Panc1 (cell line): ENCODE results near the gene SNRPD3. TPM values are rescaled to one million over a fixed set of nuclear protein-coding genes. Genes with fewer than 3 reads are reported as not detected.
A peak's percentile ranks its signal among the peaks of the same experiment; 100 is the strongest.
"Not testable (repeated sequence)": the region's sequence is repeated elsewhere in the genome, so short reads cannot be mapped to it uniquely, and the experiment has no call there.

ENCODE experiments used
- ATAC-seq: fragments of 200-7000 bp; cut with Tn5 transposase; 2 replicates; pipeline ENCODE4 v1.9.1; 2020; ENCODE audit warnings: mild to moderate bottlenecking, moderate library complexity
- BruUV-seq: library from RNA; stranded (reverse); fragments of 400-500 nt; replicated peaks from 2 replicates; lab custom pipeline; 2021; lab: Mats Ljungman, UMichigan
- CTCF ChIA-PET: fragments of 300-600 bp; sonication (Branson Sonifier 250); formaldehyde crosslinking; loops from one replicate; lab custom pipeline; 2022; ENCODE audit warnings: antibody characterized with exemption; lab: Charles Lee
- POLR2A ChIA-PET: fragments of 300-600 bp; sonication (Branson Sonifier 250); formaldehyde crosslinking; loops from one replicate; lab custom pipeline; 2022; ENCODE audit warnings: antibody characterized with exemption; lab: Charles Lee
- DNase-seq: peaks from one replicate; pipeline ENCODE4 v3.0.0-alpha.2; 2010; ENCODE audit warnings: low read depth, low spot score
- H3K27ac ChIP-seq: 2 replicates; pipeline ENCODE4 v1.5.1; 2011; ENCODE audit warnings: mild to moderate bottlenecking, low read length, inconsistent platforms
- H3K27me3 ChIP-seq: fragments of 200-500 bp; sonication (Bioruptor generic); 2 replicates; pipeline ENCODE4 v1.6.0; 2014; ENCODE audit warnings: low read length, inconsistent platforms; ENCODE audit not compliant: control insufficient read depth, insufficient read depth
- H3K36me3 ChIP-seq: fragments of 200-500 bp; sonication (Bioruptor generic); 2 replicates; pipeline ENCODE4 v1.5.1; 2014; ENCODE audit warnings: inconsistent platforms, mild to moderate bottlenecking, low read length, moderate library complexity; ENCODE audit not compliant: control insufficient read depth, insufficient read depth
- H3K4me1 ChIP-seq: 2 replicates; pipeline ENCODE4 v1.5.1; 2011; ENCODE audit warnings: inconsistent platforms, mild to moderate bottlenecking, low read length, moderate library complexity; ENCODE audit not compliant: control insufficient read depth, insufficient read depth
- H3K4me3 ChIP-seq, 2 experiments: 2 replicates each; pipeline ENCODE4 v1.5.1; 2011 to 2012; ENCODE audit warnings: low read depth in 2 of 2, low read length in 2 of 2, mild to moderate bottlenecking in 2 of 2, inconsistent platforms in 1 of 2, moderate library complexity in 1 of 2
- H3K9me3 ChIP-seq: fragments of 200-500 bp; sonication (Bioruptor generic); 2 replicates; pipeline ENCODE4 v1.5.1; 2014; ENCODE audit warnings: low read depth, mild to moderate bottlenecking, inconsistent platforms, low read length, moderate library complexity; ENCODE audit not compliant: control insufficient read depth, insufficient read depth
- CTCF ChIP-seq: fragments of 450-650 bp; IDR thresholded peaks from 2 replicates; pipeline ENCODE4 v1.5.1; 2017; ENCODE audit warnings: mild to moderate bottlenecking
- POLR2AphosphoS5 ChIP-seq: IDR thresholded peaks from 2 replicates; pipeline ENCODE4 v1.6.1; 2012; ENCODE audit warnings: mild to moderate bottlenecking, low read depth, low read length, moderate library complexity
- REST ChIP-seq, 2 experiments: IDR thresholded peaks; 2 replicates each; pipeline ENCODE4 v1.6.1; 2011 to 2012; ENCODE audit warnings: low read depth in 2 of 2, control low read depth in 1 of 2, low read length in 1 of 2, mild to moderate bottlenecking in 1 of 2, moderate library complexity in 1 of 2; ENCODE audit not compliant: insufficient read depth in 1 of 2
- SIN3A ChIP-seq: IDR thresholded peaks from 2 replicates; pipeline ENCODE4 v1.6.1; 2012; ENCODE audit warnings: low read depth, mild to moderate bottlenecking, low read length, moderate library complexity, borderline replicate concordance; ENCODE audit not compliant: insufficient read depth
- TCF7L2 ChIP-seq: IDR thresholded peaks from 2 replicates; pipeline ENCODE4 v1.6.1; 2011; ENCODE audit warnings: mild to moderate bottlenecking, low read depth, low read length, inconsistent platforms
- in situ Hi-C: cut with HindIII; loops from 2 replicates; pipeline ENCODE4 v1.10.0; 2016; ENCODE audit warnings: low sequenced_read_pairs, low pct_unique_long_range_greater_than_20kb
- intact Hi-C: fragments of 100-400 bp; cut with micrococcal nuclease; formaldehyde crosslinking; loops from one replicate; pipeline ENCODE4 v1.10.0; 2022; ENCODE audit not compliant: unreplicated experiment
- total RNA-seq: library from RNA; stranded (reverse); gene quantifications from one replicate; pipeline ENCODE4 v1.2.1, GENCODE V29; 2021; ENCODE audit not compliant: unreplicated experiment

Gene SNRPD3
- total RNA-seq, 1 experiment from 2014 or later, result 89.4 TPM

GRCh38 chr22:24552503-24553286 is 3.1 kb upstream of the SNRPD3 start:
- in situ Hi-C loops, DNase-seq, ATAC-seq, H3K27me3 ChIP-seq, H3K4me3 ChIP-seq, H3K9me3 ChIP-seq, H3K27ac ChIP-seq, CTCF ChIA-PET, BruUV-seq, POLR2A ChIA-PET, intact Hi-C loops: not testable (repeated sequence)
- H3K4me1 ChIP-seq, result peaks cover 19% of the 10 kb centered on the region
- H3K36me3 ChIP-seq, result peaks cover 12% of the 10 kb centered on the region

GRCh38 chr22:24553597-24554312 is 2.0 kb upstream of the SNRPD3 start:
- CTCF ChIA-PET, result no interaction called here
- POLR2A ChIA-PET, result no interaction called here

More at GRCh38 chr22:24553597-24554312, 2.0 kb upstream of the SNRPD3 start:
- no peaks in the 10 kb centered on the region for H3K27me3 ChIP-seq
- H3K36me3 ChIP-seq, result peaks cover 19% of the 10 kb centered on the region
- no peak for DNase-seq
- peaks cover 20% of the 10 kb centered on the region for H3K4me1 ChIP-seq
- intact Hi-C loops (no loop called here), in situ Hi-C loops (no loop called here)
- TF ChIP-seq SIN3A, result no peak
- TF ChIP-seq CTCF, result no peak
- no peak for TF ChIP-seq POLR2AphosphoS5
- no peak for TF ChIP-seq REST (IDR thresholded peaks at IDR 0.05; ENCODE audit: insufficient read depth in 1 of 2, low read depth in 2 of 2, low read length in 1 of 2)
- TF ChIP-seq TCF7L2, result no peak
- H3K9me3 ChIP-seq, result no peaks in the 10 kb centered on the region
- no peak for ATAC-seq
- peak overlapping the region; percentile 79 for H3K4me3 ChIP-seq
- peak overlapping the region; percentile 84 for H3K27ac ChIP-seq
- BruUV-seq, result no TSS peak
